Islet of Langerhans (tissue), 1 donor: ENCODE measurements around the gene DISC1.
"Not testable (repeated sequence)": the region's sequence is repeated elsewhere in the genome, so short reads cannot be mapped to it uniquely, and the experiment has no call there.

Experiments used
- FAIRE-seq: peaks from one replicate; lab custom pipeline; 2011; peaks lifted over from hg19 to GRCh38; lab: Jason Lieb, UNC

The DISC1 gene

GRCh38 chr1:231605149-231606100, 21.2 kb upstream of the DISC1 start:
- no peak for FAIRE-seq

- no peak for FAIRE-seq
Measured at GRCh38 chr1:231606712-231607111, 19.9 kb upstream of the DISC1 start.

DNA sequence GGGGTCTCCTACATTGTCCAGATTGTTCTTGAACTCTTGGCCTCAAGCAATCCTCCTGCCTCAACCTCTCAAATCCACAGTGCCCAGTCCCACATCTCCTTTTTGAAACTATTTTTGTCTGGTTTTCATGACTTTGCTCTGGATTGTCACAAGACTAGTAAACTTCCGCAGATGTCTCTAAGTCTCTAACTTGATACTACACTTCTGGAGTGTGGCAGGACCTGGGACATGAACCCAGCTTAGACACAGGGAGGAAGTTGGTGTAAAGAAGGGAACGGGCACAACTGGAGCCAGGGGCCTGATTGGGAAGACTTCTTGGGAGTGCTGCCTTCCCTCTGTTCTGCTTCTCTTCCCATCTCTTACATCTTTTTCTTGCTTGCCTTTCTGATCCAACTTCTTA, 16.2 kb upstream of the DISC1 start:
- no peak for FAIRE-seq

DNA sequence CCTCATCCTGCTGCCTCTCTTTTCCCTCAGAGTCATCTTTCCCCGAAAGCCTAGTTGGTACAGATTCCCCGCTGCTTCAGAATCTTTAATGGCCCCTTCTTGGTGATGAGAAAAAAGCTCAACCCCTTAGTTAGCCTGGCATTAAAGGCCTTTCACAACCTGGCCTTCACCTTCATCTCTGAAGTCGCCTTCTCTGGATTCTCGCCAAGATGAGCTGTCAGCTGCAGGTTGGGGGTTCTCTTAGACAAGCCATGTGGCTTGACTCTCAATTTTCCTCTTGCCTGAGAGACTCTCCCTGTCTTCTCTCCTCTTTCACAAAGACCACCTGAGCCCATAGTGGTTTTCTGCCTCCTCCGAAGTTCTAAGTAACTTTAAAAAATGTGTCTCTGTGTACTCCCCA, 15.5 kb upstream of the DISC1 start:
- FAIRE-seq = no peak

DNA sequence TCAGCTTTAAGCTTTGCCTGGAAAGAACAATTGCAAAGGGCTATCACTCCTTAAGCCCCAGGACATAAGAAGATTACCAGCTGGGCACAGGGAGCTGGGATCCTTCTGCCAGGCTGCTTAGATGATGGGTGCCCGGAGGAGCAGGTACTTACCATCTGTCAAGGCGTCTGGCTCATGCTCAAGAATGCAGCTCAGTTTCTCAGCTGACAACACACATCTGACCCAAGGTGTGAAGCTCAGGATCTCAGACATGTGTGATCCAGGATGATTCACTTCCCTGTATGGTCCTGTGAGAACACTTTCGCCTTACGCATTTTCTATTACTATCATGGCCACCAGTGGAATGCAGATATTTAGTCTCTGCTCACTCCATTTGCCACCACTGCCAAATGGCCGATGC, 14.7 kb upstream of the DISC1 start:
- FAIRE-seq = no peak

DNA sequence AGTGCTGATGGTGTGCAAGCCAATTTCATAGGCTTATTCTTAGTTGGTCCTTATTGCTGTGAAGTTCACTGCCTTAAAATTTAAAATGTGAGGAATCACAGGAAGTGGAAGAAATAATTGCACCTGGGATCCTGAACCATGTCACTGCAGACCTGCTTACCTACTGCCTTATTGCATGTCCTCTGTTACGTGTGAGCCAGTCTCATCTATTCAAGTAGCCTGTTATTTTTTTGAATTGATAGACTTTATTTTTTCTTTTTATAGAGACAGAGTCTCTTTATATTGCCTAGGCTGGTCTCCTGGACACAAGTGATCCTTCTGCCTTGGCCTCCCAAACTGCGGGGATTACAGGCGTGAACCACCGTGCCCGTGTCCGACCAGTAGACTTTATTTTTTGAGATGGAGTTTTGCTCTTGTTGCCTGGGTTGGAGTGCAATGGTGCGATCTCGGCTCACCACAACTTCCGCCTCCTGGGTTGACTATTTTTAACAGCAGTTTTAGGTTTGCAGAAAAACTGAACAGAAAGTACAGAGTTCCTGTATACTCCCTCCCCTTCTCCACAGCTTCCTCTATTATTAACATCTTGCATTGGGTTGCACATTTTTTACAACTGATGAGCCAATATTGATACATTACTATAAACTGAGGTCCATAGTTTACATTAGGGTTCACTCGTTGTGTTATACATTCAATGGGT, 14.0 kb upstream of the DISC1 start:
- FAIRE-seq = no peak

DNA sequence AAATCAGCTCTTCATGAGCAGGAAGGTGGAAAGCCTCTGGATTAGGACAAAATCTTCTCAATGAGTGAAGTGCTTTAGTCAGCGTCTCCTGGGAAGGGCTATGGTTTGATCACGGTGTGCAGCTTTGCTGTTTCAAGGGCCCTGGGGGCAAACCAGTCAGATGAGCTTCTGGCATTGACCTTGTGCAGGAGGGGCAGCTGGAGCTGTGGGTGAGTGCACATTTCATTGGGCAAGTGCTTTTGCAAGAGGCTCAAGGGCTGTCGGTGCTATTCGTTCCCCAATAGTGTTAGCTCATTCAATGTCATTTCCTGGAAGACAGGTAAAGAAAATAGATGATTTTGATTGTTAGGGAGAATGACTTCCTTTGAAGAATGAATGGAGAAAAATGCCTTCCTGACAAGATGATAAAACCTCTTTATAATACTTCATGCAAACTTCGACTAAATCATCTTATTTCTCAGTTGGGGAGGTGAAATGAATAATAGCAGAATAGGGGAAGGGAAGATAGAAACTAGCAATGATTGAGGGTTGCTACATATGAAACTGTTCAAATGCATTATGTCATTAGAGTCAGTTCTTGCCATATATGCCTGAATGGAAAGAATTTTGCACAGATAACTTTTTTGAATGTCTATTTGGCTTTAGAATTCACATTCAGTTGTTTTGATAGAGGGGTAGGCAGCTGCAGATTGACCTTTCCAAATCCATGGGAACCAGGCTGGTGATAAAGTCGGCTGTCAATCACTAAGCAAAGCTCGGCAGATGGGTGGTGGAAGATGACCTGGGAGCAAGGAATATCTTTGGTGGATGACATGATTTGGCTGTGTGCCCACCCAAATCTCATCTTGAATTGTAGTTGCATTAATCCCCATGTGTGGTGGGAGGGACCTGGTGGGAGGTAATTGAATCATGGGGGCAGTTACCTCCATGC, 12.9 kb upstream of the DISC1 start:
- no peak for FAIRE-seq

DNA sequence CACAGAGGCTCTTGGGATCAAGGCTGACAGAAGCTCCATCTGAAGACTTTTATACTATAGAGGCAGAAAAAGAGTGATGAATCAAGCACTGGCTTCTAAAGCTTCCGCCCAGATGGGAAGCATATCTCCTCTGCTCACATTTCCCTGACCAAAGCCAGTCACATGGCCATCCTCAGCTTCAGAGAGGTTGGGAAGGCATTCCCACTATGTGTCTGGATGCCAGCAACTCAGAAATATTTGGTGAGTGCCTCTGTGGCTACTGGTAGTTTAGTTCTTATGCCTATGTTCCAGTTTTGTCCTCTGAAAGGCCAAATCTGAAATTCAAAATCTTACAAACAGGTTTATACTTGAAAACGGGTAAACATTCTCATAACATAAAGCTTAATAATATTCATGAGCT, 9.9 kb upstream of the DISC1 start:
- FAIRE-seq = no peak

DNA sequence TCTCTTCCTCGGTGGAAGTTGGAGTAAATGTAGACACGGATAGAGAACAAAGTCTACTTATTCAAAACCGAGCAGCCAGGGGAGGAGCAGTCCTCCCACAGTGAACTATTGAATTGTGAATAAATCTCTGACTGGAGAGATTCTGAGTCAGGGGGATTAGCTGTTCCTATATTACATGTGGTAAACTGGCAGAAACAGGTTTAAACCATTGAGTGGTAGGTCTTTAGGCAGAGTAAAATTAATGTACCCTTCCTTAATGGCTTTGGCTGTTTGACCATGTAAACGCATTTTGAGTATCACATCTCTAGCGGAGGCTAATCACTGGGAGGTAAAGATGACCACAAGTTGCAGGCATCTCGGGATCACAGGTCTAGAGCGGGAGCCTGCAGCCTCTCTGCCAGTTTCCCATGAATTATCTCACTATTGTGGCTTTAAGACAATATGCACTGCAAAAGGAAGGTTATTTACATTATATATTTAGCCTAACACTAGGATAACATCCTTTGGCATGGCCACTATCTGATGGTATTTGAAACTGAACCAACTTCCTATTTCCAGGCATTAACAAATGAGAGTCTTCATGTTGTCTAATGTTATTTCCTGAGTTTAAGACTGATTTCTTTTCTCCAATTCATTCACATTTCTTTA, 7.9 kb upstream of the DISC1 start:
- no peak for FAIRE-seq

GRCh38 chr1:231619257-231619634, 7.3 kb upstream of the DISC1 start:
- FAIRE-seq = no peak

- FAIRE-seq = not testable (repeated sequence)
Measured at GRCh38 chr1:231625042-231625441, 1.5 kb upstream of the DISC1 start.

DNA sequence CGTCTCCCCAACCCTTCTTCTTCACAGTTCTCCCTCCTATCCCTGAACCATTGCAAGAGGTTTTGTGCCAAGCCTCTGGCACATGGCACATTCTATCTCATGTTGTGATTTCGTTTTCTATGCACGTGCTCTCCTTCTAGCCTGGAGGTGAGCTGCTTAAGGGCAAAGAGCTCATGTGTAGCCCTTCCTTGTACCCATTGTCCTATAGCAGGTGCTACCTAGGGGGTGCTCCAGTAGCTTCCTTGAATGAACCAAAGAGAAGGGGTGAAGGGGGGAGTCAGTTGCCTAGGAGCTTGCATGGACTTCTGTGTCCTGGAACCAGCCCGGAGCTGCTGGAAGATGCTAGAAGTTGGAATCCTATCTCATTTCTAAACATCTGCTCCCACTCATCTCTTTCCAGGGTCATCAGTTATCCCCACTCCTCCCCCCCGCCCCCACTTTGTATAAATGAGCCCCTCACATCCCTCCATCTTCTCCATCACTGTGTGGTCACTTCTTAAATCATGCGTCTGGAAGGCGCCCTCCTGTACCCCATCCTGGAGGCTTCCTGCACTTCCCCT, 535 bp upstream of the DISC1 start:
- FAIRE-seq = no peak

DNA sequence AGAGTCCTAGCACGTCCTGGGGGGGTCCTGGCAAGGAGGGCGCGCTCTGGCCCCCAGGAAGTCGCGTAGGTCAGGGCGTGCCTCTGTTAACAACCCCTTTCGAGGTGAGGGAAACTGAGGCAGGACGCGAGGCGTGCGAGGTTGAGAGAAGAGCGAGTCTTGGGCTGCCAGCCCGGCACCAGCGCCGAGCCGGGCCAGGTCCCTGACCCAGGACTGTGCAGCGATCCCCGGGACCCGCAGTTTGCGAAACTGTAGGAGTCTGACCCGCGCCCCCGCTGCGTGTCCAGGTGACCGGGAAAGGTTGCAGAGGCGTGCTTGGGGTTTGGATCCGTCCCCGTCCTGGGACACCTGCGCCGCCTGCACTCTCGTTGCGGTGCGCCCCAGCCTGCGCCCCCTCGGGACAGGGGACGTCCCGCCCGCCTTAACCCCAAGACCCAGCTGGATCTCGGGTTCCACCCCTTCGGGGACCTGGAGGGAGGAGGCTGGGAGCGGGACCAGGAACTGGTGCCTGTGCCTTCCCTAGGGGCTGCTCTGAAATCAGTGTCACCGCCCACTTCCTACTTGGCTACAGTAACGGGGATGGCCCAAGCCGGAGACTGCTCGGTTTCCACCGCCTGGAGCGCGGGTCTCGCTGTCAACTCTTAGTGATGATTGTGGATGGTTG, 493 bp downstream of the DISC1 start:
- FAIRE-seq = no peak

DNA sequence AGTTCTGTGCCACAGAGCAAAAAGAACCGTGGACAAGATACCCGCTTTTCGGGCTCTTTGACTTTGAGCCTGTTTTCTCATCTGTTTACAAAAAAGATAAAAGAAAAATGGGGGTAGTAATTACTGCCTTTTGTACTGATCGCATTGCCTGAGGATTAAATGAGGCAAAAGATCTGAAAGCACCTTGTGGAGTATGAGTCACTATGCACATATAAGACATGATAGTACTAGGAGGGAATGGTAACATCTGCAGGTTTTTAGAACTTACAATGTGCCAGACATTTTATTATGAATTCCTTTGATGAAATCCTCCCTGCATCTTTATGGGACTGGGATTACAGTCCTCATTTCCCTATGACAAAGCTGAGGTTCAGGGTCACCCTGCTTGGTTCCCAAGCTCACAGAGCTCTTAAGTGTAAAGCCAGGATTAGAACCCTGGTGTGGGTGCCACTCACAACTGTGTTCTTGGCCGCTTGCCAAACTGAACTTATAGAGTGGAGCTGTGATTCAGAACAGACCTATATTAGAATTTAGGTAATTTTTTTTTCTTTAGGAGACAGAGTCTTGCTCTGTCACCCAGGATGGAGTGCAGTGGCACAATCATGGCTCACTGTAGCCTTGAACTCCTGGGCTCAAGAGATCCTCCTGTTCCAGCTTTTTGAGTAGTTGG, 1.8 kb downstream of the DISC1 start:
- peak; percentile 92 for FAIRE-seq

GRCh38 chr1:231629132-231629531, 2.5 kb downstream of the DISC1 start:
- FAIRE-seq = no peak

- no peak for FAIRE-seq
Measured at GRCh38 chr1:231630558-231631205, 4.1 kb downstream of the DISC1 start.

- no peak for FAIRE-seq
Measured at GRCh38 chr1:231631717-231632116, 5.1 kb downstream of the DISC1 start.

DNA sequence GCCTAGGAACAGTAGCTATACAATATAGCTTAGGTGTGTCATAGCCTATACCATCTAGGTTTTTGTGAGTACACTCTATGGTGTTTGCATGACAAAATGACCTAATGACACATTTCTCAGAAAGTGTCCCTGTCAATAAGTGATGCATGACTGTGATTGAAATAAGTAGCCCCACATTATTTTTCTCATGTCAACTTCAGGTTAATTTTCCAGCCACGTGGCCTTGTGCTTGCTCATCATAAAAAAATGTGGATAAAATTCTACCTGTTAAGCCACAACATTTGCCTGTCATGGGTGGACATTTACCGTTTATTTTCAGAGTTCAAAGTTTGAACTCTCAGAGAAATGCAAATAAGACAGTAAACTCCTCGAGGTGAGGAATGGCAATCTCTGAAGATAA, 5.5 kb downstream of the DISC1 start:
- FAIRE-seq = no peak

DNA sequence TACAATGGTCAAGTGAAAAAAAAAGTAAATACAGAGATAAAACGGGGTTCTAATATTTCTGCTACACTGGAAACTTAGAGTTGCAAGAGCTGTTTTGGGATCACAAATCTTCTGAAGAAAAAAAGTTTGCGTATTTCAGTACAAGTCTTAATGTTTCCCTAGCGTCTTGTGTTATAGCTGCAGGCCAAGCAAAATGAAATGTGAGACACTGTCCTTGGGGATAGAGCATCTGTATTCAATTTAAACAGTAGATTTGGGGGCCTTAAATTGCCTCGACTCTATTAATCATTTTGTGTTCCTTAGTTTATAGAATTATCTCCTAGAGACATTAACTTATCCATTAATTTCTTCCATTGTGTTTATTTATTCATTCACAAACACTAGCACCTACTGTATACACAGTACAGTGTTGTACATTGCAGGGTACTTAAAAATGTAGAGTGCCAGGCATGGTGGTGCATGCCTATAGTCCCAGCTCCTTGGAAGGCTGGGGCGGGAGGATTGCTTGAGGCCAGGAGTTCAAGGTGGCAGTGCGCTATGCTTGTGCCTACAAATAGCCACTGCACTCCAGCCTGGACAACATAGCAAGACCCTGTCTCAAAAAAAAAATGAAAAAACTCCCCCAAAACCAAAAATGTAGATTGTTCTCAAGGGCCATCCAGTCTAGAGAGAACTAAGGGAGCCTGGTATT, 7.9 kb downstream of the DISC1 start:
- no peak for FAIRE-seq
